ENCODE measurements around the gene IMMP1L. TPM values are rescaled to one million over a fixed set of nuclear protein-coding genes. Genes with fewer than 3 reads are reported as not detected.

Gene IMMP1L
- polyA plus RNA-seq, 2 of the 4 experiments (the other 2 are of a cell fraction), result 96.5 to 135 TPM

DNA sequence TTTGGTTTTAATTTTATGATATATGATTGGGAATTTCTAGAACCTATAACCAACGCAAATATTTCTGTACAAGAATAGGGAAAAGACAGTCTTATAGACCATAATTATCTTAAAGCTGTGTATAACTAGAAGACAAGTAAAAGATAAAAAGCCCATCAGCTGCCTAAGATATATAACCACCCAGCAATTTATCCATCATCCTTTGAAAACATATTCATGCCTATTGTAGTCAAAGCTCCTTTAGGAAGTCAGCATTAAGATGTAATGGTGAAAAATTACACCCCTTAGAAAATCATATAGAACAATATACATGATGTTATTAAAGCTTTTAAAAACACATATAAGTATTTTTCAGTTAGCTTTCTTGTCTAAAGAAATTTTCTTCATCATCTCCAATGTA is 46.5 kb upstream of the IMMP1L start:
- 0 out of 3 replicates have a peak, but pooled peaks cover 3% of the 10 kb centered on the region for H3K4me1 ChIP-seq
- FAIRE-seq, result no peak
- no peaks in the 10 kb centered on the region for H3K9me3 ChIP-seq
- ATAC-seq, result no peak
- POLR2A ChIA-PET, result no interaction called here
- 85% methylated on average over 1 of the region's 1 CpG for WGBS (ENCODE audit: missing lambda C conversion rate)
- DNase-seq (ENCODE audit: low read depth in 1 of 2, low spot score in 1 of 2), result no peak
- TF ChIP-seq KDM1A (IDR thresholded peaks at IDR 0.05; ENCODE audit: low read depth) (no peak), POLR2A (IDR thresholded peaks at IDR 0.05; ENCODE audit: low read length) (no peak), EHF (CRISPR knock-in tag; IDR thresholded peaks at IDR 0.05) (no peak), RNF2 (IDR thresholded peaks at IDR 0.05; ENCODE audit: borderline replicate concordance, low read depth) (no peak), HOXB13 (CRISPR knock-in tag; IDR thresholded peaks at IDR 0.05; ENCODE audit: low read depth) (no peak), NFE2L2 (conservative IDR thresholded peaks at IDR 0.05; ENCODE audit: low read length) (no peak), MAZ (IDR thresholded peaks at IDR 0.05; ENCODE audit: borderline replicate concordance, low read depth, low read length) (no peak), EHMT2 (IDR thresholded peaks at IDR 0.05; ENCODE audit: low read depth) (no peak), SMC3 (IDR thresholded peaks at IDR 0.05) (no peak)
- no peak overlapping the region for H3K4me3 ChIP-seq
- H3K27ac ChIP-seq, result no peak overlapping the region
- CTCF ChIA-PET, result no interaction called here
- no peak overlapping the region for H3K4me2 ChIP-seq

DNA sequence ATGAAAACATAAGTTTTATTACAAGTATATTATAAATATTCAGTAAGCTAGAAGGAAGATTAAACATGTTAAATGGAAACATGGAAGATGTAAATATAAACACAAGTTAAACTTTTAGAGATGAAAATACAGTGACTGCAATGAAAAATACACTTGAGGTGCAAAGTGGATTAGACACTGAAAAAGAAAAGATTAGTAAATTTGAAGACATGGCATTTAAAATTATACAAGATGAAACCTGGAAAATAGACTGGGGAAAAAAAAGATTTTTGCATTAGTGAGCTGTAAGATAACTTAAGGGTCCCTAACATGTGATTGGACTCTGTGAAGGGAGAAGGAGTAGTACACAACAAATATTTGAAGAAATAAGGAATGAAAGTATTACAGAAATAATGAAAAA is 33.4 kb upstream of the IMMP1L start:
- Histone ChIP-seq H3K4me1 (no peaks in the 10 kb centered on the region), H3K27ac (no peak overlapping the region), H3K4me3 (no peak overlapping the region), H3K9me3 (peaks cover 20% of the 10 kb centered on the region), H3K4me2 (no peak overlapping the region)
- no peak for TF ChIP-seq SMC3 (IDR thresholded peaks at IDR 0.05)
- ATAC-seq, result no peak
- no peak for FAIRE-seq
- POLR2A ChIA-PET, result no interaction called here
- DNase-seq (ENCODE audit: low read depth in 1 of 2, low spot score in 1 of 2), result no peak
- CTCF ChIA-PET, result no interaction called here

DNA sequence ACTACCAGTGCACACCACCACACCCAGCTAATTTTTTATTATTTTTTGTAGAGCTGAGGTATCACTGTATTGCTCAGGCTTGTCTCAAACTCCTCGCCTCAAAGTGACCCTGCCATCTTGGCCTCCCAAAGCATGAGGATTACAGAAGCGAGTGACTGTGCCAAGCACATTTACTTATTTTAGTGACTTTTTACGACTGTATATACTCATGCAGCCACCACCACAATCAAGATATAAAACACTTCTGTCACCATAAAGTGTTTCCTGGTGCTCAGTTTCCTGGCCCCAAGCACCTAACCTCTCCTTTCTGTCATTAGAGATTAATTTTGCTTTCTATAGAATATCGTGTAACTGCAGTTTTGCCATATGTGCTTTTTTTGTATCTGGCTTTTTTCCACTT is 26.1 kb upstream of the IMMP1L start:
- Histone ChIP-seq H3K27ac (no peak overlapping the region), H3K4me3 (no peak overlapping the region), H3K9me3 (no peaks in the 10 kb centered on the region), H3K4me2 (no peak overlapping the region), H3K4me1 (no peaks in the 10 kb centered on the region)
- ChIA-PET CTCF (no interaction called here), POLR2A (no interaction called here)
- no peak for TF ChIP-seq ESRRA (IDR thresholded peaks at IDR 0.05; ENCODE audit: borderline replicate concordance, low read length)
- WGBS (ENCODE audit: missing lambda C conversion rate), result 92% methylated on average over 4 of the region's 4 CpGs
- DNase-seq (ENCODE audit: low read depth in 1 of 2, low spot score in 1 of 2) (no peak), FAIRE-seq (no peak), ATAC-seq (no peak)

DNA sequence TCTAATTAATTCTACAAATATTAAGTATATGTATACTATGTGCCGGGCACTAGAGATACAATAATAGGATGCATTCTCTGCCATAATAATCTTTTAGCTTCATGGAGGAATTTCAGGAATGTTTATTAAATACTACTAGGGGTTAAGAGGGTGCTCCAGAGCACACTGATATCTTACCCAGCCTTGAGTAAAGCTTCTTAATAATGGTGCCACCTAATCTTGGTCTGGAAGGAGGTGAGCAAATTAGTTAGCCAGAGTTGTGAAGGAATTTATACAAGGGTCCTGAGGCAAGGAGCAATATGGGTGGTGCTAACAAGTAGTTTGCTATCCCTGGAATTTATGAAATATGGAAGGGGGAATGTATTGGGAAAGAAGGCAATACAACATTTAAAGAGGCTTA is 21.9 kb upstream of the IMMP1L start:
- CTCF ChIA-PET, result no interaction called here
- TF ChIP-seq NPAS2 (CRISPR knock-in tag; IDR thresholded peaks at IDR 0.05; ENCODE audit: borderline replicate concordance), result no peak
- TF ChIP-seq ZFP36 (IDR thresholded peaks at IDR 0.05; ENCODE audit: borderline replicate concordance, partially characterized antibody), result no peak
- no peak for TF ChIP-seq BHLHE40 (IDR thresholded peaks at IDR 0.05; ENCODE audit: low read depth, low read length)
- TF ChIP-seq NFE2L2 (conservative IDR thresholded peaks at IDR 0.05; ENCODE audit: low read length), result no peak
- TF ChIP-seq HOXB5 (CRISPR knock-in tag; IDR thresholded peaks at IDR 0.05), result no peak
- no peak for TF ChIP-seq ZNF302 (CRISPR knock-in tag; IDR thresholded peaks at IDR 0.05)
- TF ChIP-seq, protein P1, sequence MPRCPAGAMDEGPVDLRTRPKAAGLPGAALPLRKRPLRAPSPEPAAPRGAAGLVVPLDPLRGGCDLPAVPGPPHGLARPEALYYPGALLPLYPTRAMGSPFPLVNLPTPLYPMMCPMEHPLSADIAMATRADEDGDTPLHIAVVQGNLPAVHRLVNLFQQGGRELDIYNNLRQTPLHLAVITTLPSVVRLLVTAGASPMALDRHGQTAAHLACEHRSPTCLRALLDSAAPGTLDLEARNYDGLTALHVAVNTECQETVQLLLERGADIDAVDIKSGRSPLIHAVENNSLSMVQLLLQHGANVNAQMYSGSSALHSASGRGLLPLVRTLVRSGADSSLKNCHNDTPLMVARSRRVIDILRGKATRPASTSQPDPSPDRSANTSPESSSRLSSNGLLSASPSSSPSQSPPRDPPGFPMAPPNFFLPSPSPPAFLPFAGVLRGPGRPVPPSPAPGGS (IDR thresholded peaks at IDR 0.05), result no peak
- TF ChIP-seq JUNB (IDR thresholded peaks at IDR 0.05), result no peak
- no peak for TF ChIP-seq JUN (IDR thresholded peaks at IDR 0.05)
- TF ChIP-seq, protein P2, sequence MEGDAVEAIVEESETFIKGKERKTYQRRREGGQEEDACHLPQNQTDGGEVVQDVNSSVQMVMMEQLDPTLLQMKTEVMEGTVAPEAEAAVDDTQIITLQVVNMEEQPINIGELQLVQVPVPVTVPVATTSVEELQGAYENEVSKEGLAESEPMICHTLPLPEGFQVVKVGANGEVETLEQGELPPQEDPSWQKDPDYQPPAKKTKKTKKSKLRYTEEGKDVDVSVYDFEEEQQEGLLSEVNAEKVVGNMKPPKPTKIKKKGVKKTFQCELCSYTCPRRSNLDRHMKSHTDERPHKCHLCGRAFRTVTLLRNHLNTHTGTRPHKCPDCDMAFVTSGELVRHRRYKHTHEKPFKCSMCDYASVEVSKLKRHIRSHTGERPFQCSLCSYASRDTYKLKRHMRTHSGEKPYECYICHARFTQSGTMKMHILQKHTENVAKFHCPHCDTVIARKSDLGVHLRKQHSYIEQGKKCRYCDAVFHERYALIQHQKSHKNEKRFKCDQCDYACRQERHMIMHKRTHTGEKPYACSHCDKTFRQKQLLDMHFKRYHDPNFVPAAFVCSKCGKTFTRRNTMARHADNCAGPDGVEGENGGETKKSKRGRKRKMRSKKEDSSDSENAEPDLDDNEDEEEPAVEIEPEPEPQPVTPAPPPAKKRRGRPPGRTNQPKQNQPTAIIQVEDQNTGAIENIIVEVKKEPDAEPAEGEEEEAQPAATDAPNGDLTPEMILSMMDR (IDR thresholded peaks at IDR 0.05), result no peak
- TF ChIP-seq, protein P3, sequence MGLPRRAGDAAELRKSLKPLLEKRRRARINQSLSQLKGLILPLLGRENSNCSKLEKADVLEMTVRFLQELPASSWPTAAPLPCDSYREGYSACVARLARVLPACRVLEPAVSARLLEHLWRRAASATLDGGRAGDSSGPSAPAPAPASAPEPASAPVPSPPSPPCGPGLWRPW (IDR thresholded peaks at IDR 0.05), result no peak
- TF ChIP-seq HOXB13 (CRISPR knock-in tag; IDR thresholded peaks at IDR 0.05; ENCODE audit: low read depth), result no peak
- TF ChIP-seq TP53 (CRISPR knock-in tag; IDR thresholded peaks at IDR 0.05), result no peak
- Histone ChIP-seq H3K4me1 (no peaks in the 10 kb centered on the region), H3K4me2 (no peak overlapping the region), H3K9me3 (no peaks in the 10 kb centered on the region), H3K4me3 (no peak overlapping the region), H3K27ac (no peak overlapping the region)
- WGBS (ENCODE audit: missing lambda C conversion rate), result 94% methylated on average over 1 of the region's 1 CpG
- FAIRE-seq (no peak), DNase-seq (ENCODE audit: low read depth in 1 of 2, low spot score in 1 of 2) (no peak), ATAC-seq (no peak)
- POLR2A ChIA-PET, result no interaction called here

Data from A549 (cell line).